Measurements from ENCODE around the gene SLC16A11.
"Not testable (repeated sequence)": the region's sequence is repeated elsewhere in the genome, so short reads cannot be mapped to it uniquely, and the experiment has no call there.

SLC16A11 gene

GRCh38 chr17:7004398-7005253, 39.3 kb downstream of the SLC16A11 start:
- no peak for DNase-seq

DNA sequence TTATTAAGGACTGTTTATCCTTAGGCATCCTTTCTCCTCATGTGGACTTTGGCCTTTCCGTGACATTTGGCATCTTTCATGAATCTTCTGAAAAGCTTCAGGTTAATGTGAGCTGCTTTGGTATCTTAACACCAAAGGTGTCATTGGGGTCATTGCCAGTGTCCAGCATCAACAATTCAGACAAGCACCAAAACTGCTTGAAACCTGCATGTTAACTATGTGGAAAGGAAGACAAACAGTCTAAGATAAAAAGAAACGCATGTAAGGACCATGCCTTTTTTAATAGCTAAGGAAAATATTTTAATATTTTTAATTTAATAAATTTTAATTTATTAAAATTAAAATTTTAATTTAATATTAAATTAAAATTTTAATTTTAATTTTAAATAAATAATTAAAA, 40.1 kb downstream of the SLC16A11 start:
- no peak for DNase-seq

DNA sequence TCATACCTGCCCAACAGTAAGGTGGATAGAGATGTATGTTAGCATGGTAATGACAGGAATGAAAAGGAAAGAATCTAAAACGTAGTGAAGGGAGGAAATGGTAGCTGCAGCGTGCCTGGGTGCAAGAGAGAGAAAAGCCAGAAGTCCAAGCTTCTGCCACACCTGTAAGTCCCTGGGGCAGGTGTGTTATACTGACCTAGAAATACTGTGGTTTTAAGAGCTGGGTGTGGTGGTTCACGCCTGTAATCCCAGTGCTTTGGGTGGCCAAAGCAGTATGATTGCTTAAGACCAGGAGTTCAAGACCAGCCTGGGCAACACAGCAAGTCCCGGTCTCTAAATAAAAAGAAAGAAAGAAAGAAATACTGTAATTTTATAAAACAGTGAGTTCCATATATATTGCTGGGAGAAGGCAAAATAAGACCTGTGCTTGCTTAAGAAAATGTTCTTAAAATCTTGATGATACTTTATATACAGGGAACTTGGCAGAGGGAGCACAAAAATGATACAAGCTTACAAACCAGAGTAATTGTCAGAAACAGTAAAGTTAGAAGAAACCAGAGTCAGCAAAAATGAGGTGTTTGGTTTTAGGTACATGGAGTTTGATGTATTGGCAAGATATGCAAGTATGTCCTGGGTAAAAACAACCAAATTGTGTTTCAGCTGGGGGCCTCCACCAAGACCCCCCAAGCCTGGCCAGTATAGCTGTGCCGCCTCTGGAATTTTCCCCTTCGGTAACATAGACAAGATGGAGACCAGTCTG, 41.4 kb downstream of the SLC16A11 start:
- DNase-seq: no peak

DNA sequence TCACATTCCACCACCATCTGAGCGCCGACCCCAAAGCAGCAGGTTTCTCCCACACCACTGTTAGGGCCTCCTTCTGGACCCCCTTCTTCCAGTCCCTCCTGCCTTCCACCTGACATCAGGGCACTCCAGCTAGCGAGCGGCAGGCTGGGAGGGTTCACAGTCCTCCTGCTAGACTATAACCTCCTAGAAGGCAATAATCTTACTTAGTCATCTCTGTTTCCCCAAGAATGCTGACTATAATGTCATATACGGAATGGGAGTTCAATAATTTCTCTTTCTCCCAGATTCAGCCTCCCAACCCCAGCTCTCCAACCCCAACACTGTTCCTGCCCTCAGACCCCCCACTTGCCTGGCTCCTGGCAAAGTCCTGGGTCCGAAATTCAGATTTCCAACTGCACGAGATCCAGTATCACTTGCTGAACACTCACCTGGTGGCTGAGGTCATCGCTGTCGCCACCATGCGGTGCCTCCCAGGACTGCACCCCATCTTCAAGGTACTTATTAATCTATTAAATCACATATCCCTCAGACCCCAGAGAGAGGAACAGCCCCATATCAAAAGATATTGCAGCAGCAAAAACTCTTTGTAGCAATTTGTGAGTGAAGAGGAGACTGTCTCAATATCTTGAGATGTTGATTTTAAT, 42.5 kb downstream of the SLC16A11 start:
- no peak for DNase-seq

GRCh38 chr17:6998855-6999508, 44.9 kb downstream of the SLC16A11 start:
- DNase-seq: no peak

DNA sequence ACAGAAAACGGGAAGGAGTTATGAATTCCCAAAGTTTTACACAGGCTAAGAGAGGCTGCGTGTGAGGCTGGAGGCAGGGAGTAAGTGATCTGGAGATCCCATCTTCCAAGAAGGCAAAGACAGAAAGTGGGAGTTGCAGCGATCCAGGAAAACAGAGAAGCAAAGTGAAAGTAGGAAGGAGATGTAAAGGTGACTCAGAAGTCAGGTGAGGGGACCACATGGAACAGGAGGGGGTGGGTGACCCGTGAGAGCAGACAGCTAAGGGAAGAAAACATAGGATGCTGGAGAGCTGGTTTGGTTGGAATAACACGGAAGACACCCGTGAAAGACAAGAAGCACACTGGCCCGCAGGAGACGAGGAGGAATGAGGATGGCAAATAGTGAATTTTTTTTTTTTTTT, 46.7 kb downstream of the SLC16A11 start:
- DNase-seq: no peak

GRCh38 chr17:6996256-6997011, 47.5 kb downstream of the SLC16A11 start:
- no peak for DNase-seq

DNA sequence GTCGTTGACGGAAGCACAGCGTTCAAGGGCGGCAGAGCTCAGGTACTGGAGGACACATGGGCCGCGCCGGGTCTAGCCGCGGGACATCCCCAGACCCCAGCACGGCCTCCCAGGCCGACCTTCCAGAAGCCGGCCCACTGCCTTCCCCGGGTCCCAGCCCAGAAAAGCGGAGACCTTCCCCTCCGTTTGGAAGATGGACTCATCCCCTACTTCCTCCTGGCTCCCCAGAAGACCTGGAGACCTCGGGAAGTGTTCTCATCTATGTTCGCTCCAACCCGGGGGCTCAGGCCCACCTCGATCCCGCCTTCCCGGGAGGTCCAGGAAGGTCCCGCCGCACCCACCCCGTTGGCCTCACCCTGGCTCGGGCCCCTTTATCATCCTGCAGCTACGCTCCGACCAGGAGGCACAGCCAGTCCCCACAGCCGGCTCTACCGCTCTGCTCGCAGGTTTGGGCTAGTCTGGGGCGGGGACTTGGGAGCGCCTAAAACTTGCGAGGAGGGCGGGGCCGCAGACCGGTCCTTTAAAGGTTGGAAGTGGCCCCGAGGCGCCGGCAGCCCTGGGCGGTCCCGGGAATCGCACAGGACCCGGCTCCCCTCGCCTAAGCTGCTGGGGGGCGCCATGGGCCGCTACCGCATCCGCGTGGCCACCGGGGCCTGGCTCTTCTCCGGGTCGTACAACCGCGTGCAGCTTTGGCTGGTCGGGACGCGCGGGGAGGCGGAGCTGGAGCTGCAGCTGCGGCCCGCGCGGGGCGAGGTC, 48.2 kb downstream of the SLC16A11 start, which contains the start of gene ALOX12:
ALOX12 (plus strand) TSS at position 550 of the 756 bp plus-strand sequence; CDS start at position 619, 69 bp downstream.
- DNase-seq: no peak

GRCh38 chr17:6994666-6995256, 49.1 kb downstream of the SLC16A11 start:
- DNase-seq: no peak

GRCh38 chr17:6994118-6994598, 49.7 kb downstream of the SLC16A11 start:
- no peak for DNase-seq

- DNase-seq: not testable (repeated sequence)
These were observed 50.3 kb downstream of the SLC16A11 start for GRCh38 chr17:6993613-6994056.

Measured in NK-92 treated with Interleukin-12 subunit alpha and Interleukin-12 subunit beta, amount 100 ng/mL, for 24 hours (cell line).